ENCODE measurements around the gene DIP2C.
"Not testable (repeated sequence)": the region's sequence is repeated elsewhere in the genome, so short reads cannot be mapped to it uniquely, and the experiment has no call there.

Gene DIP2C

DNA sequence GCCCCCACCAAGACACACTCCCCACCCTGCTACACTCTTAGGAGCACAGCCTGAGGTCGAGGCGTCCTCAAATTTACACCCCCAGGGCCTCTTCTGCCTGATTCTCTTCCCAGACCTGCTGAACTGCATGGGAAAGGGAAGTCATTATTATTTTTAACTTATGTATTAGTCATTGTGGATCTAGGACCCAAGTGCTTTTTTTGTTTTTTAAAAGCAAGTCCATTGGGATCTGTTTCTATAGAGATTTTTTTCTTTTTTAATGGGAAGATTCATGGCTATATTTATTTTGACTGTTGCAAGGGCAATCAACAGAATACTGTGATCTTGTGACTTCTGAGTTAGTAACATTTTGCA lies 350.5 kb downstream of the DIP2C start:
- no peak for DNase-seq

DNA sequence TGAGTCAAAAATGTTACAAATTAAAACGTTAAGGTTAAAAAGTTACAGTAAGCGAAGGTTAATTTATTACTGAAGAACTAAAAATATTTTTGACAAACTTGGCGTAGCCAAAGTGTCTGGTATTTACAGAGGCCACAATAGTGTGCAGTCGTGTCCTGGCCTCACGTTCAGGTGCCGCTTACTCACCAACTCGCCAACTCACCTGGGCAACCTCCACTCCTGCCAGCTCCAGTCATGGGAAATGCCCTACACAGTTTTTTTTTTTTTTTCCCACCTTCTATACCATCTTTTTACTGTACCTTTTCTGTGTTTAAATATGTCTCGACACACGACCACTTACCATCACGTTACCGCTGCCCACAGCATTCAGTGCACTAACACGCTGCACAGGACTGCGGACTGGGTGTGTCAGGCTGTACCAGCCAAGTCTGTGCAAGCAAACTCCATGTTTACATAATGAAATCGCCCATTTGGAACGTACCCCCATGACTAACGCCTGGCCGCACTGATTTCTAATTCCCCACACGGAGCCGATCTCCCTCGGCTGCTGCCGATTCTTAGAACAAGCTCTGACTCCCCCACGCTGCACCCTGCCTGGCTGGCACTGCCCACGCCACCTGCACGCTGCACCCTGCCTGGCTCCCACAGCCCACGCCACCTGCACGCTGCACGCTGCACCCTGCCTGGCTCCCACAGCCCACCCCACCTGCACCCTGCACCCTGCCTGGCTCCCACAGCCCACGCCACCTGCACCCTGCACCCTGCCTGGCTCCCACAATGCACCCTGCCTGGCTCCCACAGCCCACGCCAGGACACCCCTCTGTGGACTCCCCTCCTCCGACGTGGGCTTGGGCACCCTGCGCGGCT lies 351.1 kb downstream of the DIP2C start:
- no peak for DNase-seq

DNA sequence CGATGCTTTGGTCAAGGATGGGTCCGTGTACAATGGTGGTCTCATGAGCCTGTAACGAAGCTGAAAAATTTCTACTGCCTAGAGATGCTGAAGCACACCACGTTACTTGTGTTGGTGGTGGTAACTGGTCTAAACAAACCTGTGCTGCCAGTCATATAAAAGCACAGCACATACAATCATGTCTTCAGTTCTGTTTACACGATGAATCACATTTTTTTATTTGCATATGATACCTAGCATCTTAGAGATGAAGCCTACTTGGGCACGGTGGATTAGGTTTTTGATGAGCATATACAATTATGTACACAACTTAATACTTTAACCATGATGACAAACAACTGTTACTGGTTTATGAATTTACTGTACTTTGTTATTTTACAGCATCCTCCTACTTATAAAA lies 353.2 kb downstream of the DIP2C start:
- no peak for DNase-seq

DNA sequence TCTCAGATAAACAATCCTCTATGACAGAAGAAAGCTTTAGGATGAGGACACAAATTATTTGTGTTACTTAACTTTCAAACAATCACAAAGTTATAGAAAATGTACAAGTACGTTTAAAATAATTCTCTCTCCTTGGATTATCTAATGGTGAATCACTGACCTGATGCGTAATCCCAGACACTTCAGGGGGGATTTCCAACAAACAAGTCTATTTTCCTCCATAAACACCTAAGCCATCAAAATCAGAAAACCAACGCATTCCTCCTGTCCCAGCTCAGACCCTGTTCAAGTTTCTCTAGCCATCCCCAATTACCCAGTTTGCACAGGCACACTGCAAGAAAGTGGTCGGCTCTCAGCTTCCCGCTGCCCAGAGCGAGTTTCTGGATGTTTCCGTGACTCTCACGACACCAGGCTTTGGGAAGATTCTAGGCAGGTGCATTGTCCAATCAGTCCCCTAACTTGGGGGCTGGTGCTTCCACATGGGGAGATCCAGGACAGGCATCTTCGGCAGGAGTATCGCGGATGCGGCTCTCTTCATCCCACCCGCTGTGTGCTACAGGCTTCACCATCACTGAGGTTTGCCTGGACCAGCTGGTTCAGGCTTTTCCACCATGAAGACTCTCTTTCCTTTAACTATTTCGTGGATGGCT lies 354.2 kb downstream of the DIP2C start:
- DNase-seq, result peak; percentile 25

DNA sequence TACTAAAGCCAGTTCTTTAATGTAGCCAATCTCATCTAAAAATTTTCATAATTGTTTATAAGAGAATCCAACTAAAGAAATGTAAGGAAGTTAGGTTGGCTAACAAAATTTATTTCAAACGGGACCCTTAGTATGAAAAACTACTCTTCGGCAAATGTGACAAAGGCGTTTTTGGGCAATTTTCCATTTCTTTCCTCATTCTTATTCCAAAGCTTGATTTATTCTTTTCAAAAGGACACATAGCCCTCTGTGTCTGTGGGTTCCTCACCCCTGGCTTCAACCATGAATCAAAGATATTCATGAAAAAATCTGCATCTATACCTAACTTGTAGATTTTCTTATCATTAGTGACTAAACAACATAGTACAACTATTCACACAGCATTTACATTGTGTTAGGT lies 358.3 kb downstream of the DIP2C start:
- no peak for DNase-seq

DNA sequence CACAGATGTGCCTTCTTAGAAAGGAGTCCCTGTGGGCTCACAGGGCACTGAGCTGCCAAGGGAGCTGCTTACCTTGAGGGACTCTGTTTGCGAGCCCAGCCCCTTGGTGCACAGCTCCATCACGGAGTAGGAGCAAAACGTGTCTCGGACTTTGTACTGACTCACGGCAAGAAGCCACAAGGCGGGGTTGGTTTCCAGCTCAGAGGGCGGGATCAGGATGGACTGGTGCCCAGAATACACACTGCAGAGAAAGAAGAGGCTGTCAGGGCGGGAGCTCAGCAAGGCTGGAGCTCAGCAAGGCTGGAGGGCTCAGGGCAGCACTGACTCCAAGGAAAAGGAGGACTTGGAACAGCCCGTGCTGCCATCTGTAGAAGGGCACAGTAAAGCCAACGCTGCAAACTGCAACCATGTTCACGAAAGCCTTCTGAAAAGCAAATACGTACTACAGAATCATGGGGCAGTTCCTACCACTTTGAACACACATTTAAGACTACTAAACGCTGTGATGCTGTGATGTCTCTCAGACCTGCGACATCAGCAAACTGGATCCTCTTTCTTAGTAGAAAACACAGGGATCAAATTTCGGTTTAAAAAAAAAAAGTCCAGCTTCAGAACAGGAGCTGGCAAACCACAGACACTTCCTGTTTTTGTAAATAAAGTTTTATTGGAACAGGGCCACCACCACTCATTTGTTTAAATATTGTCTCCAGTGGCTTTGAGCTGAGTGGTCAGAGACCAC lies 359.9 kb downstream of the DIP2C start:
- peak; percentile 94 for DNase-seq

DNA sequence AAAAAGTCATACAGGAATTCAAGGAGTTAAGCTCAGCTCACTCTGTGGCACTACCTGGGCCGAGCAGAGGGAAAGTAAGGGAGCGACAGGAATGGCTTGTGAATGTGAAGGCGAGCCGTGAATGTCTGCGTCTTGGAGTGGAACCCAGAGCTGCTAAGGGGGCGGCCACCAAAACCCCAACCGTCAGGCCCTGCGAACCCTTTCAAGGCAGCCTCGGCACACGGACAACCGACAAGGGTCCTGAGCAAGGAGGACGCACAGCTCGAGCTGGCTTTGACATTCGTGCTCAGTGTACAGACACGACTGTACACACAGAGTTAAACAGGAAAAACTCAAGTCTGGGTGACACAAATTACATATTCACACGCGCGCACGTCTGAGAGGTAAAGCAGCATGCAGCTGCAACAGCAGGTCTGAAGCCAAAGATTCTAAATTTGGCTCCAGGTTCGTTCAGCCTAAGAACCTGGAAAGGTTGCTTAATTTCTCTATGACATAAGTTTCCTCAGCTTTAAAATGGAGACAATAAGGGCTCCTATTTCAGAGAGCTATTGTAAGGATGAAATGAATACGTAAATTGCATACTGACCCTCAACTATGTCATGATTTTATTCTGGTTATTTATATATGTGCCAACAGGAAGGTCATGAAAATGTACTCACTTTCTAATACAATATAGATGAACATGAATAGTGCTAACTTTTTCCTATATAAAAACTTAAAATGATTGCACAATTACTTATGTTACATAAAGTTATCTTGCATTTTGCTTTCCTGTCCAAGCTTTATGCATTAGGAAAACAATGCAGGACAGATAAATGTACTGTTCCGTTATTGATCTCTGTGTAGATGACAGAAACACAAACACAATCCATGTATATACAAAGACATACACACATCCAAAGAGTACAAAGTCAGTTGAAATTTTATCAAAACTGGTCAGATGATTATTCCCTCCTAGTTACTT lies 361.3 kb downstream of the DIP2C start:
- no peak for DNase-seq

DNA sequence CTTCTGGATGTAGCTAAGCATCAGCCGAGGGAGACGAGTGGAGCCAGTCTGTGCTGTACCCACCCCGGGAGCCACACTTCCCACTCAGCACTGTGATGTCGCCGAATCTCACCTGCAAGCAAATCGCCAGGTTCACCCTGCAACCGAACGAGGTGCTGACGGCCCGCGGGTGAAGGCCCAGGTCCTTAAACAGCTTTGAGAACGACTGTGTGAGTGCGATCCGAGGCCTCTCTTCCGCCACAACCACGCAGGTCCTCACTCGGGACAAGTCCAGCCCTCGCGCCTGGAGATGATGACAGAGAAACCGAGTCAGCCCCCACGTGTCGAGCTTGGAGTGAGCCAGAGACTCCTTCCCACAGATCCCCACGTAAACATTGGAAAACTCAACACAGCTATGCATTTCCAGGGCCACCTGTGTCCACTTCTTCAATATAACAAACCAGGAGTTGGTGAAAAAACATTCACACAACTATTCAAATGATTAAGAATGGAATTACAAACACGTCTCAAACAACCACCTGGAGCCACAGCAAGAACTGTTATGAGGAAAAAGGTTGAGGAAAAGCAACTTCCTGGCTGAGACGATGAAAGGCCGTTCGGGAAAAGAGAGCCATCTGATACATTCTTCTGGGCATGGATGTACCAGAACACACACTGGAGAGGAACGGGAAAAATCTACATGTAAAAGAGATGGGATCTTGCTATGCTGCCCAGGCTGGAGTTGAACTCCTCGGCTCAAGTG lies 362.4 kb downstream of the DIP2C start:
- no peak for DNase-seq

DNA sequence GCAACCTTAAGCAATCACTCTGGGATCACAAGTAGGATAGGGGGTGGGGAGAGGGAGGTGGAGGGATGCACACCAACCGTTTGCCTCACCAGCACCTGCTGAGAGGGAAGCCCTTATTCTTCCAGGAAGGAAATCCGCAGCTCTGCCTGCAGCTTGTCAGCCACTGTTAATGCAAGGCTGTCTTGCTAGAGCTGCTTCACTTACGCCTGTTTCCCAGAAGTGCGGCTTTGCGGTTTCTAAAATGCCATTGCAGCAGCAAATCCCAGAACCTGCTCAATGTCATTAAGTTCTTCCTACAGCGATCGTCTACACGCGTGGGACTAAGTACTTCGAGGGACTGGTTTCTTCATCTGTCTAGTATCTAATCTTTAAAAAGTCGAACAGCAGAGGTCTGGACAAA lies 363.1 kb downstream of the DIP2C start:
- DNase-seq, result no peak

DNA sequence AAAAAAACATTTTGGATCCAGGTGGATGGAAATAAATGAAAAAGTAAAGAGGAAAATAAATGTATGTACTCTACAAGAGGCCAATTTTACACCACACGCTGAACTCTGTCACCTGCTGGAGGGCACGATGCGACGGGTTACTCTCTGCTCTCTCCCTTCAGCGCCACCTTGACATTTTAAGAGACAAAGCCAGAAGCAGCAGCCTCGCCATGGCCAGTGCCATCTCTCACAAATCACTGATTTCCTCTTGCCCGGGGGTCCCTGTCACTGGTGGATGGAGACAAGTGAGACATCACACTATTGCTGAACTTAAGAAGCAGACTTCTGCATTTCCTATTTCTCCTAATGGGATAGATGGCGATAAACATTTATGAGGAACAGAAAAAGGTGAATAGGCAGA lies 364.2 kb downstream of the DIP2C start:
- no peak for DNase-seq

DNA sequence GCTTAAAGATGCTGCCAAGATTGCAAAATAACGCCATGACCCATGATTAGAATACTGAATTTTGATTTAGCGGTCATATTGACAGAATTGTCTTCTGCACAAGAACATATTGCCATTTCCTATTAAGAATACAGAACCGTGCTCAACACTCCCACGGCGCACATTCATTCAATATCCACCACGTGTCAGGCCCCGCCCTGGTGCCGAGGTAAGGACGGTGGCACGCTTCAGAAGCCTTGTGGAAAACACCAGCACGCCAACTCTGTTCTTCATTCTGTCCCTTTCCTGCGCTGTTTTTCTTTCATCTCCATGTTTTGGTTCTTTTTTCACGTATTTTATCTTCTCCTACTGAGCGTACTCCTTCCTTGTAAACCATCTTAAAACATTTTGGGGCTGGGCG lies 364.9 kb downstream of the DIP2C start:
- no peak for DNase-seq

DNA sequence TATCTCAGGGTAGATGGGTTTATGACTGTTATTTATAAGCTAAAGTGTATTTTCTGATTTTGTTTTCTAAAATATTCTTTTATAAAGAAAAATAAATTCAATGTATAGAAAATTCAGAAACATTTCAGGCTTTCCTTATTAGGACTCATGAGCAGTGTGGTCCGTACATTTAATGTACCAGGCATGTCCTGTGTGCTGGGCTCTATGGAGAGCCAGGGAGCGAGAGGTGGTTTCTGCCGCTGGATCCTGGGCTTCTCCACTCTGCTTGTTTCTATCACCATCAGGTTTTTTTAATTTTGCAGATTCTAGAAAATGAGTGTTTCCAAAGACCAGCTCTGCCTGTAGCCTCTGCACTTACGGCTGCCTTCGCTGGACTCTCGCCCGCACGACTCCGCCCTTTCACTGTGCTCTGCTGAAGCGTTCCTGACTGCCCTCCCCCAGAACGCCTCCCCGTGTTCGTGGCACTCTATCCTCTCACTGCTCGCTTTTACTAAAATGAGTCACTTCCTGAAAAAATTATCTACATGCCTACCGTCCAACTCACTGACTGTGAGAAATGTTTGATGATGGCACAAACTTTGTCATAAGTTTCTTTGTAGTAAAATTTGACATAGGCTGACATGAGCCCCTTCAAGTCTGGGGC lies 365.7 kb downstream of the DIP2C start:
- DNase-seq, result peak; percentile 98

DNA sequence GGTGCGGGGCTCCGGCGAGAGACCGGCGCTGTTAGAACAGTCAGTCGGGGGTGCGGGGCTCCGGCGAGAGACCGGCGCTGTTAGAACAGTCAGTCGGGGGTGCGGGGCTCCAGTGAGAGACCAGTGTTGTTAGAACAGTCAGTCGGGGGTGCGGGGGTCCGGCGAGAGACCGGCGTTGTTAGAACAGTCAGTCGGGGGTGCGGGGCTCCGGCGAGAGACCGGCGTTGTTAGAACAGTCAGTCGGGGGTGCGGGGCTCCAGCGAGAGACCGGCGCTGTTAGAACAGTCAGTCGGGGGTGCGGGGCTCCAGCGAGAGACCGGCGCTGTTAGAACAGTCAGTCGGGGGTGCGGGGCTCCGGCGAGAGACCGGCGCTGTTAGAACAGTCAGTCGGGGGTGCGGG lies 366.4 kb downstream of the DIP2C start:
- not testable (repeated sequence) for DNase-seq

DNA sequence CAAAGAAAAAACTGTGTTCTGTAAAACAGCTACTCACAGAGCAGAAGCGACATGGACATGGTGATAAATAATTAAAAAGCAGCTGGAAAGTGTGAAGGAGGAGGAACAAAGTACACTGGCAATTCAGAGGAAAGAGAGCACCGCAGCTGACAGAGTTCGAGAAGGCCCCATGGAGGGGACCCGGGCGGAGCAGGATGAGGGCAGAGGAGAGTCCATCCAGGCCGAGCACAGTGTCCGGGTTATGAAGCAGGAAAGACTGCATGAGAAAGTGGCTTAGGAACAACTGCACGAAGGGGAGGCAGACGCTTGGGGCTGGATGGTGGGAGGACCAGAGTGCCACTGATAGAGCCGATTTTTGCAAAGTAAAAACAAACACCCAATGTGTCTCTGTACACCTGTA lies 368.7 kb downstream of the DIP2C start:
- DNase-seq, result no peak

DNA sequence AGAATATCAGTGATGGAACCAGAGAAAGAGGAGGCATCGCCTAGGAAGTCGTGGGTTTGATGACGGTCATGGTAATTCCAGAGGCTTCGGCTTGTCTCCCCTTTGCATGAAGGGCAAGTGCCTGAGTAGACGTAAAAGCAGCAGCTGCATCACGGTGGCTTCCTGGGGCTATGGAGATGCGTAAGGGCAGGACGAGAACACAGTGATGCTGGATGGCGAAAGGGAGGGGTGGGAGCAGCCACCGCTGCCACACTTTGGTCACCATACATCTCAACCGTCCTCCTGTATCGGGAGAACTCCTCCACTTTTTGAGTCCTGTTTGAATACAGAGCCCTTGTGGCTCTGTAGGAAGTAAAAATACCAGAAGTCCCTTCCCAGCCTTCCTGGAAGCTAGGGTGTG lies 371.5 kb downstream of the DIP2C start:
- DNase-seq, result no peak

DNA sequence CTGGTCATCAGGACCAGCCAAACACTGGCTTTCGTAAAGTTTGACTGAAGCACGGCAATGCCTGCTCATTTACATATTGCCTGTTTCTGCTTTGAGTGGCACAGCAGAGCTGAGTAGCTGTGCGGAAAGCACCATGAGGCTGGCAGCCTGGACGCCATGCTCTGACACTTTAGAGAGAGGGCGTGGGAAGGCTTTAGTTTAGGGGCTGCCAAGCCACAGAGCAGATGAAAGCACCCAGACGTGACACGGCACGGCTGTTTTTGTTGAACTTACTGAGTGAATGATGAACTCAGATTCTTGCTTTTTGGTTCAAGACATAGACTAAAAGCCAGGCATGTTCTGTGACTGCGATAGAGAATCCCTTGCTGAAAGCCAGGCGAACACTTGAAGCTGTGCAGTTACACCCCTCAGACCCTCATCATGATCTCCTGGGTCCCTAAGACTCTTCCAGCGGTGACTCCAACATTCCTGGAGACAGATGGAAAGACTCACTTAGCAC lies 372.1 kb downstream of the DIP2C start:
- DNase-seq, result peak; percentile 46

DNA sequence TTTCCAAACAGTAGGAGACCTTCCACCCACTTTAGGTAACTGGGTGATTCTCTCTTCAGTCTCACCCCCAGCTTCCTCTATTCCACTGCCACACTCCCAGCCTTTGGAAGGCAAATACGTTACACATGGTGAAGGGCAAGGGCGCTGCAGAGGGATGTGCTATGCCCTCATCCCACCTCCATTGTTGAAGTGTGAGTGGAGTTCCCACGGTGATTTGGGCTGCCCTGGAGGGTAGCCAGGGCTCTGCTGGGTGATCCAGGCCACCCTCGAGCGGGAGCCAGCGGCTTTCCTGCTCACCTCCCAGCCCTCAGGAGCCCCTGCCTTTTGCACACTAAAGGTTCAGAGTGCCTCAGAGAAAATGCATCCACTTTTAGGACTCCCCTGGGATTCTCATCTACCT lies 373.1 kb downstream of the DIP2C start:
- no peak for DNase-seq

DNA sequence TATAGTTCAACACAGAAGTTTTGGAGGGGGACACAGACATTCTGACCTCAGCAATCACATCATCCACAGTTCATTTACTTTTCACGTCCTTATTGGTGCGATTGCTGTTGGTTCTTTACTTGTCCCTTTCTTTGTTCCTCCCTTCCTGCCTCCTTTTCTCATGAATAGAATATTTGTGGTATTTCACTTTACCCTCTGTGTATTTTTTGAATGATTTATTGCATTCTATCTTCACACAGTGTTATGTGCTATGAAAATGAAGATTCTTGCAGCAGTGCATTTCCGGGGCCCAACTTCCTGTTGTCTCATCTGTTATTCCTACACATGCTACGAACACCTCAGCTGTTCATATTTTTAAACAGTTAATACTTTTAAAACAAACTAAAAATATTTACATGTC lies 374.6 kb downstream of the DIP2C start:
- peak; percentile 18 for DNase-seq

DNA sequence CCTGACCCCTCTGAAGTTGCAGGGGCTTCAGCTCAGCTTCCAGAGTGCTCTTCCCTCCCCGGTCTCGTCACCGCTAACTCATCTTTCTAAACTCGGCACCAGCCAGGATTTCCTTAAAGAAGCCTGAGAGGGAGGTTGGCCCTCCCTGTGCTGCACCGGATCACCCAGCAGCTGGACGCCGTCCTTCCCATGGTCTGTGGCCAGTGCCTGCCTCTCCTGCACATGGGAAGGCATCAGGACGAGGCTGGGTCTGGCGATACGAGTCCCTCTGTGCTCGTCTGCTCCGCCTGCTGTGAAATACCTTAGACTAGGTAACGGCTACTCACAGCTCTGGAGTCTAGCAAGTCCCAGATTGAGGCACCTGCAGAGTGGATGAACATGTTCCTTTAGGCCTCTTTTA lies 375.1 kb downstream of the DIP2C start:
- no peak for DNase-seq

DNA sequence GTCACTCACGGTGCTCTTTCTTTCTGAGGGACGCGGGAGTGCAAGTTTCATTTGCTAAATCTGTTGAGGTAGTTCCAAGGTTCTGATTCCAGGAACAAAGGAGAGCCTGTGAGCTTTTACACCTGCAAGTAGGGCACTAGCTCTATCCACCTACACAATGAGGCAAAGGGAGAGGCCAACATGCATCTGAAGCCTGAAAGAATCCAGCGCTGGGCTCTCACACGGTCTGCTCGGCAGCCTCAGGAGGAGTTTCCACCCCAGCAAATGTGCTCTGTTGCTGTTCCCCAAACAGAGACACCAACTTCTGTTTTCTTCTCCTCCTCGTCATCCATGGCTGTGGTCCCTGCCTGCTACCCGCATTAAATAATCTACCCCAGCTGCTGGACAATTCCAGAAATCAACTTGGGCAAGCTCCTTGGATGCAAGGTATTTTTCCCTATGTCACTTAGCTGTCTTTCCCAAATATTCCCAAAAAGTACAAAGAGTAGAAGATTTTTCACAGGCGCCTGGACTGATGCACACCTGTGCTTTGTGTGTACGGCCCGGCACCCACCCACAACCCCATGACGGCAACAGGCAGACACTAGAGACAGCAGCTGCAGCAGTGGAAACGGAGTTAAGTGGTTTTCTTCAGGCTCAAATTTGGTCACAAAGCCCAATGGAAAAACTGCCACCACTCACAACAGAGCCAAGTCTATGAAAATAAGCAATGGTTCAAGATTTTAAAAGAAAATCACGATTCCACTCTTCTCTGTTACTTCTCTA lies 377.4 kb downstream of the DIP2C start:
- DNase-seq, result no peak

Measured in HCEC 1CT (cell line).